Esophagus muscularis mucosa (tissue), 4 donors: ENCODE results near the gene HIBADH. TPM values are rescaled to one million over a fixed set of nuclear protein-coding genes. Genes with fewer than 3 reads are reported as not detected.

Experiments used
- DNase-seq: peaks from one replicate; pipeline ENCODE4 v3.0.0-alpha.2; 2017; ENCODE audit errors: extremely low spot score
- H3K27ac ChIP-seq, 4 donors: fragments of 200-600 bp; sonication (generic); replicated peaks in 1 of 4; 1 replicate in 3 of 4; 2 replicates in 1 of 4; pipeline ENCODE4 v1.5.1; 2016 to 2019; ENCODE audit warnings: mild to moderate bottlenecking in 1 of 4
- H3K27me3 ChIP-seq, 4 donors: fragments of 200-600 bp; sonication (generic); one replicate each; pipeline versions ENCODE4 v1.5.1 to v1.6.0; 2016 to 2019
- H3K36me3 ChIP-seq, 4 donors: fragments of 200-600 bp; sonication (generic); one replicate each; pipeline ENCODE4 v1.5.1; 2016 to 2019
- H3K4me1 ChIP-seq, 4 donors: fragments of 200-600 bp; sonication (generic); one replicate each; pipeline ENCODE4 v1.5.1; 2016 to 2019
- H3K4me3 ChIP-seq, 4 donors: fragments of 200-600 bp; sonication (generic); 1 replicate in 2 of 4; 2 replicates in 2 of 4; pipeline ENCODE4 v1.5.1; 2016 to 2019; ENCODE audit warnings: mild to moderate bottlenecking in 4 of 4, moderate library complexity in 1 of 4
- H3K9me3 ChIP-seq, 4 donors: fragments of 200-600 bp; sonication (generic); 1 replicate in 3 of 4; 2 replicates in 1 of 4; pipeline ENCODE4 v1.5.1; 2016 to 2019
- EP300 ChIP-seq: sonication (generic); formaldehyde crosslinking; IDR thresholded peaks from one replicate; pipeline ENCODE4 v1.6.1; 2017; ENCODE audit warnings: antibody characterized with exemption
- POLR2A ChIP-seq: fragments of 450-650 bp; IDR thresholded peaks from one replicate; pipeline ENCODE4 v1.6.1; 2017; ENCODE audit warnings: antibody characterized with exemption, moderate library complexity, mild to moderate bottlenecking, low read depth
- POLR2AphosphoS5 ChIP-seq, 2 donors: sonication (generic); formaldehyde crosslinking; IDR thresholded peaks; one replicate each; pipeline ENCODE4 v1.6.1; 2017; ENCODE audit warnings: antibody characterized with exemption in 2 of 2
- WGBS: methylation state at CpG from one replicate; pipeline ENCODE4 v1.1.5; 2018; 5-methylcytosine and 5-hydroxymethylcytosine counted together
- intact Hi-C: fragments of 100-400 bp; cut with DNase I; formaldehyde crosslinking; loops from one replicate; pipeline ENCODE4 v1.15.1; 2023
- total RNA-seq, 4 donors: library from RNA; depleted of rRNA; stranded (reverse); fragments of >200 nt; gene quantifications; one replicate each; pipeline versions ENCODE4 v1.1.0 to v1.2.1, GENCODE V29; 2016
- TF ChIP-seq, protein P1 (sequence below), 3 experiments: fragments of 200-600 bp in 2 of 3; fragments of 450-650 bp in 1 of 3; sonication (generic) in 2 of 3; IDR thresholded peaks; one replicate each; pipeline ENCODE4 v1.5.1; 2017 to 2019; ENCODE audit warnings: antibody characterized with exemption in 3 of 3, mild to moderate bottlenecking in 2 of 3, moderate library complexity in 1 of 3

The HIBADH gene
- total RNA-seq, 4 donors from 2014 or later = 45.4 to 66.0 (median 52.3) TPM

- H3K27ac ChIP-seq = no peak overlapping the region
- no peaks in the 10 kb centered on the region for H3K27me3 ChIP-seq
- no peak for DNase-seq
- WGBS = 94% methylated on average over 2 of the region's 2 CpGs
- H3K36me3 ChIP-seq = no peaks in the 10 kb centered on the region
- H3K4me1 ChIP-seq = no peaks in the 10 kb centered on the region
- H3K9me3 ChIP-seq = no peaks in the 10 kb centered on the region
- no peak overlapping the region for H3K4me3 ChIP-seq
- TF ChIP-seq, protein P1, sequence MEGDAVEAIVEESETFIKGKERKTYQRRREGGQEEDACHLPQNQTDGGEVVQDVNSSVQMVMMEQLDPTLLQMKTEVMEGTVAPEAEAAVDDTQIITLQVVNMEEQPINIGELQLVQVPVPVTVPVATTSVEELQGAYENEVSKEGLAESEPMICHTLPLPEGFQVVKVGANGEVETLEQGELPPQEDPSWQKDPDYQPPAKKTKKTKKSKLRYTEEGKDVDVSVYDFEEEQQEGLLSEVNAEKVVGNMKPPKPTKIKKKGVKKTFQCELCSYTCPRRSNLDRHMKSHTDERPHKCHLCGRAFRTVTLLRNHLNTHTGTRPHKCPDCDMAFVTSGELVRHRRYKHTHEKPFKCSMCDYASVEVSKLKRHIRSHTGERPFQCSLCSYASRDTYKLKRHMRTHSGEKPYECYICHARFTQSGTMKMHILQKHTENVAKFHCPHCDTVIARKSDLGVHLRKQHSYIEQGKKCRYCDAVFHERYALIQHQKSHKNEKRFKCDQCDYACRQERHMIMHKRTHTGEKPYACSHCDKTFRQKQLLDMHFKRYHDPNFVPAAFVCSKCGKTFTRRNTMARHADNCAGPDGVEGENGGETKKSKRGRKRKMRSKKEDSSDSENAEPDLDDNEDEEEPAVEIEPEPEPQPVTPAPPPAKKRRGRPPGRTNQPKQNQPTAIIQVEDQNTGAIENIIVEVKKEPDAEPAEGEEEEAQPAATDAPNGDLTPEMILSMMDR (IDR thresholded peaks at IDR 0.05) = no peak
- TF ChIP-seq EP300 = no peak
- intact Hi-C loops = no loop called here
Measured at GRCh38 chr7:27699751-27700150, 37.1 kb upstream of the HIBADH start.

- no peaks in the 10 kb centered on the region for H3K4me1 ChIP-seq
- H3K9me3 ChIP-seq = no peaks in the 10 kb centered on the region
- H3K4me3 ChIP-seq = no peak overlapping the region
- H3K27me3 ChIP-seq = no peaks in the 10 kb centered on the region
- intact Hi-C loops = no loop called here
- no peaks in the 10 kb centered on the region for H3K36me3 ChIP-seq
- WGBS = 85% methylated on average over 2 of the region's 3 CpGs
- H3K27ac ChIP-seq = no peak overlapping the region
- no peak for DNase-seq
- TF ChIP-seq POLR2AphosphoS5 (IDR thresholded peaks at IDR 0.05) = no peak
- TF ChIP-seq, protein P1 (IDR thresholded peaks at IDR 0.05) = no peak
- no peak for TF ChIP-seq EP300
- no peak for TF ChIP-seq POLR2A
Measured at GRCh38 chr7:27697861-27698430, 35.3 kb upstream of the HIBADH start.

- TF ChIP-seq, protein P1 (IDR thresholded peaks at IDR 0.05) = no peak
- Histone ChIP-seq H3K4me1 (no peaks in the 10 kb centered on the region), H3K27ac (no peak overlapping the region), H3K9me3 (no peaks in the 10 kb centered on the region), H3K4me3 (no peak overlapping the region), H3K36me3 (no peaks in the 10 kb centered on the region), H3K27me3 (no peaks in the 10 kb centered on the region)
- no peak for DNase-seq
- 79% methylated on average over 4 of the region's 4 CpGs for WGBS
- intact Hi-C loops = no loop called here
Measured at GRCh38 chr7:27695096-27695495, 32.4 kb upstream of the HIBADH start.

- no peaks in the 10 kb centered on the region for H3K4me1 ChIP-seq
- no peaks in the 10 kb centered on the region for H3K27me3 ChIP-seq
- no peaks in the 10 kb centered on the region for H3K36me3 ChIP-seq
- no peaks in the 10 kb centered on the region for H3K9me3 ChIP-seq
- 76% methylated on average over 3 of the region's 3 CpGs for WGBS
- H3K27ac ChIP-seq = no peak overlapping the region
- H3K4me3 ChIP-seq = no peak overlapping the region
- TF ChIP-seq EP300 (no peak), POLR2A (no peak), POLR2AphosphoS5 (IDR thresholded peaks at IDR 0.05) (no peak)
- intact Hi-C loops = no loop called here
- DNase-seq = no peak
Measured at GRCh38 chr7:27693794-27694193, 31.1 kb upstream of the HIBADH start.

DNA sequence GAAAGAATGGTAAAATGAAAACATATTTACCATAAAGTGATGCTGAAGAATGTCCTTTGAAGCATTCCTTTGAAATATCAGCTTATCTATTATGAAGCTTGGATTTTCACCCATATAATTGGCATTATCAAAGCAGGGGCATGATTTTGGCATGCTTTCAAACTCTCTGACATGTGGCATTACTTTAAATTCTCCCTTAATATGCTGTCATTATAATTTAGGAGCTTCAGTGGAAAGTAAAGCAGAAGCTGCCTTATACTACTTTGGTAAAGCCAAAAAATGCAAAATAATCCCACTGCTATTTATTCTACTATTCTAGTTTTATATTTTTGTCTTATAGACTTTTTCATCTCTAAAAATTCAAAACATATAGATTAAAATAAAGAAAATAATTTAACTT is 28.0 kb upstream of the HIBADH start:
- intact Hi-C loops = no loop called here
- H3K9me3 ChIP-seq = peaks cover 0 to 8% (median 0%) of the 10 kb centered on the region in 4 donors
- no peaks in the 10 kb centered on the region for H3K4me1 ChIP-seq
- DNase-seq = no peak
- H3K27ac ChIP-seq = no peak overlapping the region
- H3K4me3 ChIP-seq = no peak overlapping the region
- H3K27me3 ChIP-seq = no peaks in the 10 kb centered on the region
- no peak for TF ChIP-seq EP300
- no peaks in the 10 kb centered on the region for H3K36me3 ChIP-seq

GRCh38 chr7:27689591-27690164 is 27.0 kb upstream of the HIBADH start:
- Histone ChIP-seq H3K9me3 (peaks cover 0 to 8% (median 0%) of the 10 kb centered on the region in 4 donors), H3K4me3 (no peak overlapping the region), H3K36me3 (no peaks in the 10 kb centered on the region), H3K4me1 (no peaks in the 10 kb centered on the region), H3K27ac (no peak overlapping the region), H3K27me3 (no peaks in the 10 kb centered on the region)
- intact Hi-C loops = no loop called here
- 94% methylated on average over 1 of the region's 1 CpG for WGBS
- no peak for DNase-seq
- no peak for TF ChIP-seq EP300
- TF ChIP-seq POLR2A = no peak
- no peak for TF ChIP-seq POLR2AphosphoS5 (IDR thresholded peaks at IDR 0.05)
- TF ChIP-seq, protein P1 (IDR thresholded peaks at IDR 0.05) = peak in 1 of 3 experiments; percentile 20
